Tibial artery (tissue), 4 donors: ENCODE data around the gene PADI1.

ENCODE experiments used
- DNase-seq, 2 donors: peaks; one replicate each; pipeline ENCODE4 v3.0.0-alpha.2; 2019
- H3K27ac ChIP-seq, 2 donors: fragments of 200-600 bp; sonication (generic) in 1 of 2; 1 replicate in 1 of 2; 2 replicates in 1 of 2; pipeline ENCODE4 v1.5.1; 2018 to 2019; ENCODE audit warnings: mild to moderate bottlenecking in 1 of 2
- H3K27me3 ChIP-seq, 2 donors: fragments of 200-600 bp; sonication (generic) in 1 of 2; one replicate each; pipeline versions ENCODE4 v1.5.1 to v1.6.0; 2016 to 2019
- H3K36me3 ChIP-seq, 3 donors: fragments of 200-600 bp; sonication (generic) in 2 of 3; one replicate each; pipeline ENCODE4 v1.5.1; 2016 to 2019; ENCODE audit warnings: mild to moderate bottlenecking in 2 of 3
- H3K4me1 ChIP-seq, 4 donors: fragments of 200-600 bp; sonication (generic) in 2 of 4; 1 replicate in 3 of 4; 2 replicates in 1 of 4; pipeline ENCODE4 v1.5.1; 2016 to 2019
- H3K4me3 ChIP-seq, 2 donors: fragments of 200-600 bp; sonication (generic) in 1 of 2; 1 replicate in 1 of 2; 2 replicates in 1 of 2; pipeline ENCODE4 v1.5.1; 2018 to 2019; ENCODE audit warnings: mild to moderate bottlenecking in 2 of 2
- H3K9me3 ChIP-seq, 3 donors: fragments of 200-600 bp; sonication (generic) in 1 of 3; one replicate each; pipeline ENCODE4 v1.5.1; 2016 to 2019
- intact Hi-C: fragments of 100-400 bp; cut with DNase I; formaldehyde crosslinking; loops from one replicate; pipeline ENCODE4 v1.15.0; 2023; ENCODE audit warnings: low total_unique reads
- TF ChIP-seq, protein P1 (sequence below), 2 experiments: fragments of 200-600 bp in 1 of 2; fragments of 450-650 bp in 1 of 2; IDR thresholded peaks; one replicate each; pipeline ENCODE4 v1.5.1; 2017 to 2019; ENCODE audit warnings: antibody characterized with exemption in 2 of 2, mild to moderate bottlenecking in 1 of 2, moderate library complexity in 1 of 2

Gene PADI1

GRCh38 chr1:17176306-17177061 is 28.4 kb upstream of the PADI1 start:
- no peak overlapping the region for H3K27ac ChIP-seq
- TF ChIP-seq, protein P1, sequence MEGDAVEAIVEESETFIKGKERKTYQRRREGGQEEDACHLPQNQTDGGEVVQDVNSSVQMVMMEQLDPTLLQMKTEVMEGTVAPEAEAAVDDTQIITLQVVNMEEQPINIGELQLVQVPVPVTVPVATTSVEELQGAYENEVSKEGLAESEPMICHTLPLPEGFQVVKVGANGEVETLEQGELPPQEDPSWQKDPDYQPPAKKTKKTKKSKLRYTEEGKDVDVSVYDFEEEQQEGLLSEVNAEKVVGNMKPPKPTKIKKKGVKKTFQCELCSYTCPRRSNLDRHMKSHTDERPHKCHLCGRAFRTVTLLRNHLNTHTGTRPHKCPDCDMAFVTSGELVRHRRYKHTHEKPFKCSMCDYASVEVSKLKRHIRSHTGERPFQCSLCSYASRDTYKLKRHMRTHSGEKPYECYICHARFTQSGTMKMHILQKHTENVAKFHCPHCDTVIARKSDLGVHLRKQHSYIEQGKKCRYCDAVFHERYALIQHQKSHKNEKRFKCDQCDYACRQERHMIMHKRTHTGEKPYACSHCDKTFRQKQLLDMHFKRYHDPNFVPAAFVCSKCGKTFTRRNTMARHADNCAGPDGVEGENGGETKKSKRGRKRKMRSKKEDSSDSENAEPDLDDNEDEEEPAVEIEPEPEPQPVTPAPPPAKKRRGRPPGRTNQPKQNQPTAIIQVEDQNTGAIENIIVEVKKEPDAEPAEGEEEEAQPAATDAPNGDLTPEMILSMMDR (IDR thresholded peaks at IDR 0.05): no peak
- no peaks in the 10 kb centered on the region for H3K9me3 ChIP-seq
- H3K36me3 ChIP-seq: no peaks in the 10 kb centered on the region
- H3K27me3 ChIP-seq: peaks cover 0 to 22% of the 10 kb centered on the region in 2 donors
- intact Hi-C loops: no loop called here
- H3K4me1 ChIP-seq: no peaks in the 10 kb centered on the region
- no peak for DNase-seq
- H3K4me3 ChIP-seq: no peak overlapping the region

DNA sequence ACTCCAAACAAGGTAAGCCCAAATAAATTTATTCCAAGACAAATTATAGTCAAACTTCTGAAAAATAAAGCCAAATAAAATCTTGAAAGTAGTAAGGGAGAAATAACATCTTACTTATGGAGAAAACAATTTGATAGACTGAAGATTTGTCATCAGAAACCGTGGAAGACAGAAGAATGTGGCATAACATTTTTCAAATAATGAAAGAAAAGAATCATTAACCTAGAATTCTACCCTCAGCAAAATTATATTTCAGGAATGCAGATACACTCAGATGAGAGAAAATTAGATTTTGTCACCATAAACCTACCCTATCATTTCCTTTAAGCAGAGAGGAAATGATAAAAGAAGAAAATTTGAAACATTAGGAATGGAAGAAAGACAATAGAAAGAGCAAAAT is 27.3 kb upstream of the PADI1 start:
- intact Hi-C loops: no loop called here
- Histone ChIP-seq H3K27ac (no peak overlapping the region), H3K4me3 (no peak overlapping the region), H3K27me3 (peaks cover 0 to 31% of the 10 kb centered on the region in 2 donors), H3K36me3 (no peaks in the 10 kb centered on the region), H3K4me1 (no peaks in the 10 kb centered on the region), H3K9me3 (no peaks in the 10 kb centered on the region)
- no peak for DNase-seq
- TF ChIP-seq, protein P1 (IDR thresholded peaks at IDR 0.05): no peak

DNA sequence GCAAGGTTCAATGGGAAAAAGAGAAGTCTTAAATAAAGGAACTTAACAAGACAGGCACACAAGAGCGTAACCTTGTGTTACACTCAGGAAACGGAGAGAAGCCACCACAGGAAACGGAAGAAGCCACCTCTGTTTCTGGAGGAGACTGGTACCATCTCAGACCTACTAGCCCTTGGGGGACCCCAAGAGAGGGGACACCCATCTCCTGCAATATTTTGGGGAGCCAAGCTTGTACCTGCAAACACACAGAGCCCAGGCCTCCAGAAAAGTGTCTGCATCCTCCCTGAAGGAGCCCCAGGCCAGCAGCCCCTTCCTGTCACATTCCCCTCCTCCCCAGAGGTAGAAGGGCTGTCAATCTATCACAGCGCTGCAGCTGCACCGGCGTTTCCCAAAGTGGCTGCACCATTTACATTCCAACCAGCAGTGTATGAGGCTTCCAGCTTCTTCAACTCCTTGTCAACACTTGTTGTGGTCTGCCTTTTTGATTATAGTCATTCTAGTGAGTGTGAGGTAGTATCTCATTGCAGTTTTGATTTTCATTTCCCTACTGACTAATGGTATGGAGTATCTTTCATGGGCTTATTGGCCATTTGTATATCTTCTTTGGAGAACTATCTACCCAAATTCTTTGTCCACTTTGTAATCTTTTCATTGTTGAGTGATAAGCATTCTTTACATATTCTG is 23.0 kb upstream of the PADI1 start:
- peaks cover 0 to 33% of the 10 kb centered on the region in 2 donors for H3K27me3 ChIP-seq
- intact Hi-C loops: no loop called here
- no peaks in the 10 kb centered on the region for H3K36me3 ChIP-seq
- no peak for DNase-seq
- TF ChIP-seq, protein P1 (IDR thresholded peaks at IDR 0.05): no peak
- H3K4me3 ChIP-seq: no peak overlapping the region
- no peaks in the 10 kb centered on the region for H3K9me3 ChIP-seq
- H3K27ac ChIP-seq: no peak overlapping the region
- peaks cover 0 to 6% (median 0%) of the 10 kb centered on the region in 4 donors for H3K4me1 ChIP-seq

- TF ChIP-seq, protein P1 (IDR thresholded peaks at IDR 0.05): no peak
- Histone ChIP-seq H3K27ac (no peak overlapping the region), H3K9me3 (no peaks in the 10 kb centered on the region), H3K4me3 (no peak overlapping the region), H3K27me3 (peaks cover 0 to 33% of the 10 kb centered on the region in 2 donors), H3K36me3 (no peaks in the 10 kb centered on the region), H3K4me1 (peaks cover 0 to 6% (median 0%) of the 10 kb centered on the region in 4 donors)
- no peak for DNase-seq
- intact Hi-C loops: no loop called here
Measured at GRCh38 chr1:17183388-17184160, 21.4 kb upstream of the PADI1 start.

DNA sequence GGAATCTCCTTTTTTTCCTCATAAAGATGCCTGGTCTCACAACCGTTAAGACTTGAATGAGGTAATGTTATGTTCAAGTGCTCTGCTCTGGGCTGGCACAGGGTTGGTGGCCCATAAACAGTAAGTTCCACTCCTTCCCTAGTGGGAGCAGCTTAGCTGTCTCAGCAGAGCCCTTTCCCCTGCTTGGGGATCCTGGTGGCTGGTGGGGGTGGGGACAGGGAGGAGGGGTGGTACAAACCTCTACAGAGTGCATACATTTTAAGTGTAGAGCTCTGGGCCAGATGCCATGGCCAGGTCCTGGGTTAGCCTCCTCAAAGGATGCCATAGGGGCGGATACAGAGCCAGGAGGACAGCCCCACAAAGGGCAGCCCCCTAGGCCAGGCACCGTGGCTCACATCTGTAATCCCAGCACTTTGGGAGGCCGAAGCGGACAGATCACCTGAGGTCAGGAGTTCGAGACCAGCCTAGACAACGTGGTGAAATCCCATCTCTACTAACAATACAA is 20.7 kb upstream of the PADI1 start:
- peaks cover 0 to 6% (median 0%) of the 10 kb centered on the region in 4 donors for H3K4me1 ChIP-seq
- no peak for DNase-seq

More for the DNA sequence above, 20.7 kb upstream of the PADI1 start:
- Histone ChIP-seq H3K9me3 (no peaks in the 10 kb centered on the region), H3K27ac (no peak overlapping the region), H3K27me3 (peaks cover 0 to 33% of the 10 kb centered on the region in 2 donors), H3K36me3 (no peaks in the 10 kb centered on the region), H3K4me3 (no peak overlapping the region)
- TF ChIP-seq, protein P1 (IDR thresholded peaks at IDR 0.05): no peak
- intact Hi-C loops: no loop called here
